ENCODE measurements around the gene CADPS2.

- no peak for TF ChIP-seq CREB1 (IDR thresholded peaks at IDR 0.05; ENCODE audit: low read depth)
- no peak for TF ChIP-seq NFIC (IDR thresholded peaks at IDR 0.05)
- no peak for TF ChIP-seq EP300 (IDR thresholded peaks at IDR 0.05; ENCODE audit: borderline replicate concordance)
- no peak for TF ChIP-seq EGR1 (IDR thresholded peaks at IDR 0.05)
- TF ChIP-seq REST (IDR thresholded peaks at IDR 0.05; ENCODE audit: low read depth) = no peak
- TF ChIP-seq TAF1 (IDR thresholded peaks at IDR 0.05; ENCODE audit: low read depth) = no peak
- no peak for TF ChIP-seq FOXM1 (IDR thresholded peaks at IDR 0.05; ENCODE audit: borderline replicate concordance, low read depth)
Observed at GRCh38 chr7:122688400-122688998, 197.8 kb downstream of the CADPS2 start.
